HepG2 (cell line): Measurements from ENCODE around the gene GPATCH3. TPM values are rescaled to one million over a fixed set of nuclear protein-coding genes. Genes with fewer than 3 reads are reported as not detected.
A peak's percentile ranks its signal among the peaks of the same experiment; 100 is the strongest.

ENCODE experiments used
- ARNTL ChIP-seq: sonication (generic); formaldehyde crosslinking; IDR thresholded peaks from 2 replicates; pipeline ENCODE4 v1.4.0; 2020; ENCODE audit warnings: mild to moderate bottlenecking, missing genetic modification reagents
- CBX1 ChIP-seq: IDR thresholded peaks from one replicate; pipeline ENCODE4 v1.6.1; 2016; ENCODE audit warnings: antibody characterized with exemption, low read depth
- GTF2F1 ChIP-seq: fragments of 150-350 bp; IDR thresholded peaks from 2 replicates; pipeline ENCODE4 v1.6.1; 2014; ENCODE audit warnings: low read length
- JDP2 ChIP-seq: sonication (generic); formaldehyde crosslinking; IDR thresholded peaks from 2 replicates; pipeline ENCODE4 v1.8.1; 2022; ENCODE audit warnings: missing genetic modification reagents, borderline replicate concordance
- PHF20 ChIP-seq: sonication (generic); formaldehyde crosslinking; IDR thresholded peaks from 2 replicates; pipeline ENCODE4 v1.5.0; 2020; ENCODE audit warnings: mild to moderate bottlenecking, missing genetic modification reagents
- RFX3 ChIP-seq: IDR thresholded peaks from 2 replicates; pipeline ENCODE4 v1.6.1; 2016; ENCODE audit warnings: missing biosample characterization, missing genetic modification reagents
- RXRA ChIP-seq: sonication (generic); formaldehyde crosslinking; IDR thresholded peaks from 2 replicates; pipeline ENCODE4 v1.5.1; 2020; ENCODE audit warnings: missing genetic modification reagents
- SAFB2 ChIP-seq: sonication (generic); formaldehyde crosslinking; IDR thresholded peaks from 2 replicates; pipeline ENCODE4 v1.5.1; 2020; ENCODE audit warnings: missing genetic modification reagents, low read depth, mild to moderate bottlenecking, borderline replicate concordance
- TBP ChIP-seq: sonication (generic); formaldehyde crosslinking; IDR thresholded peaks from 2 replicates; pipeline ENCODE4 v1.5.0; 2020; ENCODE audit warnings: missing genetic modification reagents
- U2AF1 ChIP-seq: fragments of 200-400 bp; formaldehyde crosslinking; optimal IDR thresholded peaks from 2 replicates; pipeline ENCODE3; 2017; ENCODE audit warnings: mild to moderate bottlenecking, low read depth, low read length
- ZFP37 ChIP-seq: sonication (generic); formaldehyde crosslinking; IDR thresholded peaks from 2 replicates; pipeline ENCODE4 v1.4.0; 2020; ENCODE audit warnings: missing genetic modification reagents, borderline replicate concordance
- ZNF251 ChIP-seq: sonication (generic); formaldehyde crosslinking; IDR thresholded peaks from 2 replicates; pipeline ENCODE4 v1.9.0; 2021; ENCODE audit warnings: mild to moderate bottlenecking, missing genetic modification reagents
- ZNF333 ChIP-seq: sonication (generic); formaldehyde crosslinking; IDR thresholded peaks from 2 replicates; pipeline ENCODE4 v1.4.0; 2020; ENCODE audit warnings: mild to moderate bottlenecking, missing genetic modification reagents, borderline replicate concordance
- ZNF510 ChIP-seq: sonication (generic); formaldehyde crosslinking; IDR thresholded peaks from 2 replicates; pipeline ENCODE4 v1.4.0; 2020; ENCODE audit warnings: low read depth, mild to moderate bottlenecking, missing genetic modification reagents
- ZNF619 ChIP-seq: sonication (generic); formaldehyde crosslinking; IDR thresholded peaks from 2 replicates; pipeline ENCODE4 v1.4.0; 2020; ENCODE audit warnings: mild to moderate bottlenecking, missing genetic modification reagents
- ZNF780A ChIP-seq: sonication (generic); formaldehyde crosslinking; IDR thresholded peaks from 2 replicates; pipeline ENCODE4 v1.8.0; 2022; ENCODE audit warnings: mild to moderate bottlenecking, missing genetic modification reagents, moderate library complexity
- ZUFSP ChIP-seq: sonication (generic); formaldehyde crosslinking; IDR thresholded peaks from 2 replicates; pipeline ENCODE4 v1.9.0; 2021; ENCODE audit warnings: missing genetic modification reagents, mild to moderate bottlenecking, borderline replicate concordance
- polyA plus RNA-seq, 8 experiments: library from polyadenylated mRNA; depleted of rRNA in 3 of 8; stranded (reverse) in 7 of 8; unstranded in 1 of 8; fragments of >200 nt; fragmentation: Illumina TruSeq in 4 of 8; extraction: Trizol in 4 of 8; gene quantifications; 2 replicates each; pipeline versions ENCODE4 v1.2.1 to v1.2.3, GENCODE V29; 2011 to 2016; ENCODE audit warnings: low read depth in 4 of 8, missing spikeins in 1 of 8, mixed read lengths in 1 of 8; ENCODE audit not compliant: insufficient read depth in 1 of 8
- total RNA-seq, 5 experiments: library from RNA; depleted of rRNA; stranded (reverse); fragments of >200 nt; fragmentation: Illumina TruSeq; extraction: Trizol; gene quantifications; 2 replicates each; pipeline ENCODE4 v1.2.3, GENCODE V29; 2016; ENCODE audit warnings: low read depth in 1 of 5
- TF ChIP-seq, protein P1 (sequence below): sonication (generic); formaldehyde crosslinking; IDR thresholded peaks from 2 replicates; pipeline ENCODE4 v1.5.0; 2020; ENCODE audit warnings: mild to moderate bottlenecking, missing genetic modification reagents
- TF ChIP-seq, protein P2 (sequence below): sonication (generic); formaldehyde crosslinking; IDR thresholded peaks from 2 replicates; pipeline ENCODE4 v1.4.0; 2020; ENCODE audit warnings: missing genetic modification reagents, low read depth, mild to moderate bottlenecking, borderline replicate concordance
- TF ChIP-seq, protein P3 (sequence below): sonication (generic); formaldehyde crosslinking; IDR thresholded peaks from 2 replicates; pipeline ENCODE4 v1.5.0; 2020; ENCODE audit warnings: missing genetic modification reagents, mild to moderate bottlenecking, borderline replicate concordance
- TF ChIP-seq, protein P4 (sequence below): sonication (generic); formaldehyde crosslinking; IDR thresholded peaks from 2 replicates; pipeline ENCODE4 v1.8.1; 2023; ENCODE audit warnings: missing genetic modification reagents, inconsistent platforms, borderline replicate concordance

GPATCH3 gene
- total and polyA plus RNA-seq, 2 of the 13 experiments (the other 11 are each of a cell fraction or from before 2014, with no cell fraction given): 8.3 to 11.0 TPM

DNA sequence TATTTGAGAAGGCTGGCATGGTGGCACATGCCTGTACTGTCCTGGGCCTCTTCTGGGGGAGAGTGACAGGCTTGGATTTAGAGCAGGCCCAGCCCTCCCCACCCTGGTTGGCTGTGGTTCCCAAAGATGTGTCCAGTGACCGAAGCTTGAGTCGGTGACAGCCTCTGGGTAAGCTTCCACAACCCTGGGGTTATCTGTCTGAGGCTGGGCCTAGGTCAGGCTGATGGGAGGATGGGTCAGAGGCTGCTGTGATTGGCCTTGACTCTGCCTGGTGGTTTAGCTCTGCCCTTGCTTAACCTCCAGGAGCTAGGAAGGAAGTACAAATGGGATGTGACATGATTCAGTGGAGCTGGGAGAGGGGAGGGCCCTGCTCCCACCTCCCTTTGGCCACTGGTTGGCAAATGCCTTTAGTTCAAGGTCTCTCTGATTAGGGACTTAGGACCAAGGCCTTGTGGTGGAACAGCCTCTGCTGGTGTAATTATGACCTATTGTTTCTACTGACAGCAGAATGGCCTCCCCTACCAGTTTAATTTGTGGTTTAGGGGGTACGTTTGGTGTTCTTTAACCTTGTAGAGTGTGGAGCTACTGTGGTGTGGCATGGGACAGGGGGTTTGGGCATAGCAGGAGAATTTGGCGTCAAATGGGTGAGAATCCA lies 37.9 kb upstream of the GPATCH3 start (continued):
- TF ChIP-seq SAFB2 (CRISPR knock-in tag) (peak; percentile 62; the same call in 1 of the 2 replicates), RFX3 (no peak), ZNF780A (CRISPR knock-in tag) (no peak), ARNTL (CRISPR knock-in tag) (peak; percentile 87), PHF20 (CRISPR knock-in tag) (no peak; the same call in none of the 2 replicates), JDP2 (CRISPR knock-in tag) (no peak), TBP (CRISPR knock-in tag) (no peak), U2AF1 (no peak), ZFP37 (CRISPR knock-in tag) (no peak), GTF2F1 (no peak), ZUFSP (no peak), ZNF510 (CRISPR knock-in tag) (no peak), ZNF619 (CRISPR knock-in tag) (peak; percentile 79; the same call in 1 of the 2 replicates), ZNF333 (0 out of 2 replicates have a peak, but pooled peaks have one; percentile 66), CBX1 (no peak), ZNF251 (CRISPR knock-in tag) (no peak), RXRA (CRISPR knock-in tag) (peak; percentile 99)
- TF ChIP-seq, protein P1, sequence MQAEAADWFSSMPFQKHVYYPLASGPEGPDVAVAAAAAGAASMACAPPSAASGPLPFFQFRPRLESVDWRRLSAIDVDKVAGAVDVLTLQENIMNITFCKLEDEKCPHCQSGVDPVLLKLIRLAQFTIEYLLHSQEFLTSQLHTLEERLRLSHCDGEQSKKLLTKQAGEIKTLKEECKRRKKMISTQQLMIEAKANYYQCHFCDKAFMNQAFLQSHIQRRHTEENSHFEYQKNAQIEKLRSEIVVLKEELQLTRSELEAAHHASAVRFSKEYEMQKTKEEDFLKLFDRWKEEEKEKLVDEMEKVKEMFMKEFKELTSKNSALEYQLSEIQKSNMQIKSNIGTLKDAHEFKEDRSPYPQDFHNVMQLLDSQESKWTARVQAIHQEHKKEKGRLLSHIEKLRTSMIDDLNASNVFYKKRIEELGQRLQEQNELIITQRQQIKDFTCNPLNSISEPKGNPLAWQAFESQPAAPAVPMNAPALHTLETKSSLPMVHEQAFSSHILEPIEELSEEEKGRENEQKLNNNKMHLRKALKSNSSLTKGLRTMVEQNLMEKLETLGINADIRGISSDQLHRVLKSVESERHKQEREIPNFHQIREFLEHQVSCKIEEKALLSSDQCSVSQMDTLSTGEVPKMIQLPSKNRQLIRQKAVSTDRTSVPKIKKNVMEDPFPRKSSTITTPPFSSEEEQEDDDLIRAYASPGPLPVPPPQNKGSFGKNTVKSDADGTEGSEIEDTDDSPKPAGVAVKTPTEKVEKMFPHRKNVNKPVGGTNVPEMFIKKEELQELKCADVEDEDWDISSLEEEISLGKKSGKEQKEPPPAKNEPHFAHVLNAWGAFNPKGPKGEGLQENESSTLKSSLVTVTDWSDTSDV: no peak
- TF ChIP-seq, protein P2, sequence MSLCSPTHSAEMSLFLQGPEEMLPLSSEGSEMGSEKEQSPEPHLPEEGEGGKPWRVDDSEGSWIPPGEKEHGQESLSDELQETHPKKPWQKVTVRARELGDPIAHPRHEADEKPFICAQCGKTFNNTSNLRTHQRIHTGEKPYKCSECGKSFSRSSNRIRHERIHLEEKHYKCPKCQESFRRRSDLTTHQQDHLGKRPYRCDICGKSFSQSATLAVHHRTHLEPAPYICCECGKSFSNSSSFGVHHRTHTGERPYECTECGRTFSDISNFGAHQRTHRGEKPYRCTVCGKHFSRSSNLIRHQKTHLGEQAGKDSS (CRISPR knock-in tag): no peak
- TF ChIP-seq, protein P3, sequence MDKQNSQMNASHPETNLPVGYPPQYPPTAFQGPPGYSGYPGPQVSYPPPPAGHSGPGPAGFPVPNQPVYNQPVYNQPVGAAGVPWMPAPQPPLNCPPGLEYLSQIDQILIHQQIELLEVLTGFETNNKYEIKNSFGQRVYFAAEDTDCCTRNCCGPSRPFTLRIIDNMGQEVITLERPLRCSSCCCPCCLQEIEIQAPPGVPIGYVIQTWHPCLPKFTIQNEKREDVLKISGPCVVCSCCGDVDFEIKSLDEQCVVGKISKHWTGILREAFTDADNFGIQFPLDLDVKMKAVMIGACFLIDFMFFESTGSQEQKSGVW (CRISPR knock-in tag): no peak
- TF ChIP-seq, protein P4, sequence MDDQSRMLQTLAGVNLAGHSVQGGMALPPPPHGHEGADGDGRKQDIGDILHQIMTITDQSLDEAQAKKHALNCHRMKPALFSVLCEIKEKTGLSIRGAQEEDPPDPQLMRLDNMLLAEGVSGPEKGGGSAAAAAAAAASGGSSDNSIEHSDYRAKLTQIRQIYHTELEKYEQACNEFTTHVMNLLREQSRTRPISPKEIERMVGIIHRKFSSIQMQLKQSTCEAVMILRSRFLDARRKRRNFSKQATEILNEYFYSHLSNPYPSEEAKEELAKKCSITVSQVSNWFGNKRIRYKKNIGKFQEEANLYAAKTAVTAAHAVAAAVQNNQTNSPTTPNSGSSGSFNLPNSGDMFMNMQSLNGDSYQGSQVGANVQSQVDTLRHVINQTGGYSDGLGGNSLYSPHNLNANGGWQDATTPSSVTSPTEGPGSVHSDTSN (CRISPR knock-in tag): no peak
